OCI-LY7 (cell line): Measurements from ENCODE around the gene CTU2. TPM values are rescaled to one million over a fixed set of nuclear protein-coding genes. Genes with fewer than 3 reads are reported as not detected.

Experiments used
- BruUV-seq: library from RNA; stranded (reverse); fragments of 400-500 nt; replicated peaks from 2 replicates; lab custom pipeline; 2021; lab: Mats Ljungman, UMichigan
- CTCF ChIA-PET: fragments of 300-600 bp; sonication (Branson Sonifier 250); formaldehyde crosslinking; loops from one replicate; lab custom pipeline; 2022; ENCODE audit warnings: antibody characterized with exemption; ENCODE audit not compliant: unreplicated experiment; lab: Charles Lee
- POLR2A ChIA-PET: fragments of 300-600 bp; sonication (Branson Sonifier 250); formaldehyde crosslinking; loops from one replicate; lab custom pipeline; 2022; ENCODE audit warnings: antibody characterized with exemption; lab: Charles Lee
- DNase-seq: peaks from one replicate; pipeline ENCODE4 v3.0.0-alpha.2; 2015; ENCODE audit warnings: low spot score
- H2AFZ ChIP-seq: fragments of 200-600 bp; sonication (generic), shearing (Covaris generic); 2 replicates; pipeline ENCODE4 v1.6.1; 2014; ENCODE audit warnings: mild to moderate bottlenecking, antibody characterized with exemption, low read length, moderate library complexity
- H3K27ac ChIP-seq: fragments of 200-600 bp; sonication (generic); 2 replicates; pipeline ENCODE4 v1.5.1; 2014; ENCODE audit warnings: mixed run types, low read depth, mild to moderate bottlenecking, moderate library complexity, low read length, inconsistent platforms; ENCODE audit not compliant: poor library complexity, severe bottlenecking
- H3K36me3 ChIP-seq: fragments of 200-600 bp; sonication (generic); 2 replicates; pipeline ENCODE4 v1.6.1; 2014; ENCODE audit warnings: mild to moderate bottlenecking, antibody characterized with exemption, low read length, moderate library complexity, mixed read lengths; ENCODE audit not compliant: insufficient read depth
- H3K4me1 ChIP-seq: fragments of 200-600 bp; sonication (generic); 2 replicates; pipeline ENCODE4 v1.5.1; 2014; ENCODE audit warnings: mild to moderate bottlenecking, low read length; ENCODE audit not compliant: insufficient read depth, poor library complexity, severe bottlenecking
- H3K4me2 ChIP-seq: fragments of 200-600 bp; sonication (generic); 2 replicates; pipeline ENCODE4 v1.6.1; 2014; ENCODE audit warnings: mild to moderate bottlenecking, low read length
- H3K4me3 ChIP-seq: fragments of 200-600 bp; sonication (generic); 2 replicates; pipeline ENCODE4 v1.5.1; 2014; ENCODE audit warnings: mild to moderate bottlenecking, low read depth, low read length; ENCODE audit not compliant: poor library complexity, severe bottlenecking
- H3K79me2 ChIP-seq: fragments of 200-600 bp; sonication (generic); 2 replicates; pipeline ENCODE4 v1.6.1; 2016; ENCODE audit warnings: low read depth, mild to moderate bottlenecking, low read length, moderate library complexity, mixed read lengths; ENCODE audit not compliant: insufficient read depth
- H3K9me2 ChIP-seq: fragments of 200-600 bp; sonication (generic); 2 replicates; pipeline ENCODE4 v1.6.1; 2016; ENCODE audit warnings: mild to moderate bottlenecking, low read length, mixed read lengths; ENCODE audit not compliant: insufficient read depth
- H3K9me3 ChIP-seq: fragments of 200-600 bp; sonication (generic); 2 replicates; pipeline ENCODE4 v1.6.1; 2014; ENCODE audit warnings: mild to moderate bottlenecking, mixed run types, low read length, mixed read lengths
- H4K20me1 ChIP-seq: fragments of 200-600 bp; sonication (generic); 2 replicates; pipeline ENCODE4 v1.6.1; 2014; ENCODE audit warnings: mild to moderate bottlenecking, antibody characterized with exemption, low read length, moderate library complexity, mixed read lengths; ENCODE audit not compliant: insufficient read depth
- CTCF ChIP-seq: fragments of 200-600 bp; sonication (generic); conservative IDR thresholded peaks from 2 replicates; pipeline ENCODE4 v1.5.1; 2014; ENCODE audit warnings: mild to moderate bottlenecking, antibody characterized with exemption, low read length, moderate library complexity, mixed read lengths
- EZH2phosphoT487 ChIP-seq: fragments of 200-600 bp; sonication (generic); IDR thresholded peaks from 2 replicates; pipeline ENCODE4 v1.6.1; 2018; ENCODE audit warnings: low read depth, borderline replicate concordance, mild to moderate bottlenecking, mixed run types, antibody characterized with exemption, low read length, moderate library complexity, mixed read lengths
- intact Hi-C: fragments of 100-400 bp; cut with micrococcal nuclease; formaldehyde crosslinking; loops from one replicate; pipeline ENCODE4 v1.10.0; 2022; ENCODE audit not compliant: unreplicated experiment
- total RNA-seq, 2 experiments: library from RNA; depleted of rRNA in 1 of 2; stranded (reverse); fragments of >200 nt in 1 of 2; shearing (Covaris generic) in 1 of 2; gene quantifications; 2 replicates each; pipeline ENCODE4 v1.2.3, GENCODE V29; 2014 to 2022

Gene CTU2
- total RNA-seq, 2 experiments from 2014 or later, result 21.9 to 24.4 TPM

GRCh38 chr16:88744577-88745521, 38.5 kb downstream of the CTU2 start:
- Histone ChIP-seq H4K20me1 (no peaks in the 10 kb centered on the region), H3K9me3 (no peaks in the 10 kb centered on the region), H3K36me3 (peaks cover 5% of the 10 kb centered on the region; the same call in 1 of the 2 replicates), H3K4me3 (peak overlapping the region; percentile 14), H2AFZ (no peak overlapping the region), H3K4me2 (peak overlapping the region; percentile 87), H3K79me2 (no peaks in the 10 kb centered on the region), H3K9me2 (no peaks in the 10 kb centered on the region), H3K27ac (peak overlapping the region; percentile 80), H3K4me1 (peaks cover 49% of the 10 kb centered on the region)
- POLR2A ChIA-PET, result interaction anchor here (0.6 kb wide), 1 partner anchor 228 kb away, joined by 3 read pairs; no protein-coding TSS in a partner anchor
- DNase-seq, result no peak
- no peak for TF ChIP-seq CTCF
- TF ChIP-seq EZH2phosphoT487, result no peak
- intact Hi-C loops, result loop anchor here (1.0 kb wide), 1 partner anchor 38 kb away; no protein-coding TSS in a partner anchor
- no TSS peak for BruUV-seq
- CTCF ChIA-PET, result no interaction called here

GRCh38 chr16:88746506-88746905, 40.2 kb downstream of the CTU2 start:
- CTCF ChIA-PET, result no interaction called here
- POLR2A ChIA-PET, result interaction anchor here (0.9 kb wide), 1 partner anchor 34 kb away, joined by 3 read pairs; no protein-coding TSS in a partner anchor
- Histone ChIP-seq H3K79me2 (no peaks in the 10 kb centered on the region), H3K4me2 (peak overlapping the region; percentile 87), H4K20me1 (no peaks in the 10 kb centered on the region), H3K27ac (peak overlapping the region; percentile 80), H3K4me3 (peak overlapping the region; percentile 60), H3K9me2 (no peaks in the 10 kb centered on the region), H2AFZ (no peak overlapping the region), H3K9me3 (no peaks in the 10 kb centered on the region), H3K36me3 (no peaks in the 10 kb centered on the region; the same call in 1 of the 2 replicates), H3K4me1 (peaks cover 49% of the 10 kb centered on the region)
- no peak for DNase-seq
- TF ChIP-seq EZH2phosphoT487 (no peak), CTCF (no peak)
- BruUV-seq, result no TSS peak
- intact Hi-C loops, result no loop called here
